Measurements from ENCODE around the gene FXYD3. TPM values are rescaled to one million over a fixed set of nuclear protein-coding genes. Genes with fewer than 3 reads are reported as not detected.
A peak's percentile ranks its signal among the peaks of the same experiment; 100 is the strongest.
"Not testable (repeated sequence)": the region's sequence is repeated elsewhere in the genome, so short reads cannot be mapped to it uniquely, and the experiment has no call there.

Gene FXYD3
- polyA plus RNA-seq, 1 donor, result 291 TPM

GRCh38 chr19:35094656-35095055, 21.0 kb upstream of the FXYD3 start:
- Histone ChIP-seq H3K4me3 (ENCODE audit: low read length) (no peak overlapping the region), H3K27ac (ENCODE audit: low read length) (no peak overlapping the region), H3K4me1 (ENCODE audit: control insufficient read depth, insufficient read depth, low read length) (peaks cover 17% of the 10 kb centered on the region), H3K36me3 (ENCODE audit: control insufficient read depth, insufficient read depth, low read length) (no peaks in the 10 kb centered on the region), H3K9me3 (ENCODE audit: control insufficient read depth, low read depth, low read length) (peaks cover 7% of the 10 kb centered on the region), H3K27me3 (ENCODE audit: control insufficient read depth, insufficient read depth, low read length) (peaks cover 2% of the 10 kb centered on the region)
- WGBS (ENCODE audit: insufficient coverage, low lambda C conversion rate), result no CpG with 5 or more reads among the region's 4 CpGs
- peak; percentile 31 to 67 for DNase-seq

- Histone ChIP-seq H3K9me3 (ENCODE audit: control insufficient read depth, low read depth, low read length) (peaks cover 7% of the 10 kb centered on the region), H3K27ac (ENCODE audit: low read length) (no peak overlapping the region), H3K36me3 (ENCODE audit: control insufficient read depth, insufficient read depth, low read length) (no peaks in the 10 kb centered on the region), H3K27me3 (ENCODE audit: control insufficient read depth, insufficient read depth, low read length) (no peaks in the 10 kb centered on the region), H3K4me3 (ENCODE audit: low read length) (no peak overlapping the region), H3K4me1 (ENCODE audit: control insufficient read depth, insufficient read depth, low read length) (peaks cover 17% of the 10 kb centered on the region)
- WGBS (ENCODE audit: insufficient coverage, low lambda C conversion rate), result 71% methylated on average over 1 of the region's 8 CpGs
- DNase-seq, result peak in 1 of 2 donors; percentile 45
These were observed 19.8 kb upstream of the FXYD3 start for GRCh38 chr19:35095667-35096368.

GRCh38 chr19:35098413-35099049, 17.1 kb upstream of the FXYD3 start:
- no peak for DNase-seq
- peaks cover 11% of the 10 kb centered on the region for H3K4me1 ChIP-seq (ENCODE audit: control insufficient read depth, insufficient read depth, low read length)
- no peak overlapping the region for H3K27ac ChIP-seq (ENCODE audit: low read length)
- WGBS (ENCODE audit: insufficient coverage, low lambda C conversion rate), result no CpG with 5 or more reads among the region's 29 CpGs
- H3K27me3 ChIP-seq (ENCODE audit: control insufficient read depth, insufficient read depth, low read length), result no peaks in the 10 kb centered on the region
- peaks cover 7% of the 10 kb centered on the region for H3K9me3 ChIP-seq (ENCODE audit: control insufficient read depth, low read depth, low read length)
- no peaks in the 10 kb centered on the region for H3K36me3 ChIP-seq (ENCODE audit: control insufficient read depth, insufficient read depth, low read length)
- H3K4me3 ChIP-seq (ENCODE audit: low read length), result no peak overlapping the region

DNA sequence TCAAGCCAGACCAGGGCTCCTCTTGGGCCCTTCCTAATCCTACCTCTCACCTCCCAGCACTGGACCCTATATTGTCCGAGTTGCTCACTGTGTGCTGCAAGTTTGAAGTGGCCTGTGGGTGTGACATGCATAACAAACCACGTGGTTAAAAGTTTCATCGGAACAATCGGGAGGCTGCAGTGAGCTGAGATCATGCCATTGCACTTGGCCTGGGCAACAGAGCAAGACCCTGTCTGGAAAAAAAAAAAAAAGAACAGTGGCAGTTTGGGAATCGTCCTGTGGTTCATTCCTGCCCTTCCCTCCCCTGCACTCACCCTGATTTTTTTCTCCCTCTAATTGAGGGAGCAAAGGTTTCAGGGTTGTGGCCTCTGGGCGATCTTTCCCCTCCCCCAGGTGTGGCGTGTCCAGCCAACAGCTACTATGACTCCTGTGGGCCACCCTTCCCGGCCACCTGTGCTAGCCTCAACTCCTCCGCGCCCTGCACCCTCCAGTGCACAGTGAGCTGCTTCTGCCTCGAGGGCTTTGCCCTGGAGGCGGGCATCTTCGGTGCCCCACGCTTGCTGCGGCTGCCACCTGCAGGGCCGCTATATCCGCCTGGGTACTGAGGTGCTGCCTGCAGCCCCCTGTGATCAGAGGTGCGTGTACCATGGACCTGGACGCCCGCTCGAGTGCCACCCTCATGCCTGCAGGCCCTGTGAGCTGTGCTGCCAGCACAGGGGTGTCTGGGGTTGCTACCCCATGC, 16.3 kb upstream of the FXYD3 start:
- Histone ChIP-seq H3K36me3 (ENCODE audit: control insufficient read depth, insufficient read depth, low read length) (no peaks in the 10 kb centered on the region), H3K4me3 (ENCODE audit: low read length) (no peak overlapping the region), H3K27me3 (ENCODE audit: control insufficient read depth, insufficient read depth, low read length) (no peaks in the 10 kb centered on the region), H3K4me1 (ENCODE audit: control insufficient read depth, insufficient read depth, low read length) (peaks cover 5% of the 10 kb centered on the region), H3K27ac (ENCODE audit: low read length) (no peak overlapping the region), H3K9me3 (ENCODE audit: control insufficient read depth, low read depth, low read length) (peaks cover 7% of the 10 kb centered on the region)
- DNase-seq, result no peak
- WGBS (ENCODE audit: insufficient coverage, low lambda C conversion rate), result no CpG with 5 or more reads among the region's 21 CpGs

GRCh38 chr19:35099897-35100275, 15.7 kb upstream of the FXYD3 start:
- H3K4me1 ChIP-seq (ENCODE audit: control insufficient read depth, insufficient read depth, low read length), result peaks cover 1% of the 10 kb centered on the region
- no peak for DNase-seq
- no peak overlapping the region for H3K27ac ChIP-seq (ENCODE audit: low read length)
- no peak overlapping the region for H3K4me3 ChIP-seq (ENCODE audit: low read length)
- no peaks in the 10 kb centered on the region for H3K27me3 ChIP-seq (ENCODE audit: control insufficient read depth, insufficient read depth, low read length)
- WGBS (ENCODE audit: insufficient coverage, low lambda C conversion rate), result no CpG with 5 or more reads among the region's 13 CpGs
- peaks cover 7% of the 10 kb centered on the region for H3K9me3 ChIP-seq (ENCODE audit: control insufficient read depth, low read depth, low read length)
- no peaks in the 10 kb centered on the region for H3K36me3 ChIP-seq (ENCODE audit: control insufficient read depth, insufficient read depth, low read length)

DNA sequence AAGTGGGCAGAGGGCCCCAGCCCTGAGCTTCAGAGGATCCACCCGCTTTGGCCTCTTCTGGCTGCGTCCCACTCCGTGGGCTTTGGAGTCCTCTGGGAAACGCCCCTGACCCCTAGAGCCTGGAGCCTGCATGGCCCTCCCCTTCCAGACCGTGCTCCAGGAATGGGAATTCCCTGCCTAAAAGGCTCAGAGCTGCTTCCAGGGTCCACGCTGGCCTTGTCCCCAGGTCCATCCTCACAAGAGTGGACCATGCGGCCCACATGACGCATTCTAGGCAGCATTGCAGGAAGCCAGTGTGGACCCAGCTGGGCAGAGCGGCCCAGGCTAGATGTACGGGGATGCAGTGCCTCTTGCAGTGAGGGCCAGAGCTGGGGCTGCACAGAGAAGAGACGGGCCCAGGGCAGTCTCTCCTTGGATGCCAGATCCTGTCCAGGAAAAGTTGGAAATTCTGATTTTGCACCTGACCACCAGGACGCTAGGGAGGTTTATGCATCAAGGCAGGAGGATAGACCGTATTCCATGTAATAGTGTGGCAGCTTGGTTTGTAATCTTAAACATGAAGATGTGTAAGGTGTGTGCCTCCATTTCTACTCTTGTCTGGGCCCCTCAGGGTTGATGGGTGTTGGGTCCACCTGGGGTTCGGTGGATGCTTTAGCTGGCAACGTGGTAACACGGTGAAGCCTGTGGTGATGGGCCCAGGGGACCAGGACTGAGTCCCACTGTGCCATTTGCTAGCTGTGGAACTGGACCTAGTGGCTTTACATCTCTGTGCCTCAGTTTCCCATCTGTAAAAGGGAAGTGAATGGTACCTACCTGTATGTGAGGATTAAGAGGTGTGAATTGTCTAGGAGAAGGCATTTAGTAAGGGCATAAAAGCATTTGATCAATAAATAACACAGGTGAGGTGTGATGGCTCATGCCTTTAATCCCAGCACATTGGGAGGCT, 14.8 kb upstream of the FXYD3 start:
- Histone ChIP-seq H3K27ac (ENCODE audit: low read length) (no peak overlapping the region), H3K4me3 (ENCODE audit: low read length) (no peak overlapping the region), H3K9me3 (ENCODE audit: control insufficient read depth, low read depth, low read length) (peaks cover 15% of the 10 kb centered on the region), H3K27me3 (ENCODE audit: control insufficient read depth, insufficient read depth, low read length) (no peaks in the 10 kb centered on the region), H3K36me3 (ENCODE audit: control insufficient read depth, insufficient read depth, low read length) (no peaks in the 10 kb centered on the region), H3K4me1 (ENCODE audit: control insufficient read depth, insufficient read depth, low read length) (no peaks in the 10 kb centered on the region)
- no peak for DNase-seq
- WGBS (ENCODE audit: insufficient coverage, low lambda C conversion rate), result 100% methylated on average over 1 of the region's 16 CpGs

DNA sequence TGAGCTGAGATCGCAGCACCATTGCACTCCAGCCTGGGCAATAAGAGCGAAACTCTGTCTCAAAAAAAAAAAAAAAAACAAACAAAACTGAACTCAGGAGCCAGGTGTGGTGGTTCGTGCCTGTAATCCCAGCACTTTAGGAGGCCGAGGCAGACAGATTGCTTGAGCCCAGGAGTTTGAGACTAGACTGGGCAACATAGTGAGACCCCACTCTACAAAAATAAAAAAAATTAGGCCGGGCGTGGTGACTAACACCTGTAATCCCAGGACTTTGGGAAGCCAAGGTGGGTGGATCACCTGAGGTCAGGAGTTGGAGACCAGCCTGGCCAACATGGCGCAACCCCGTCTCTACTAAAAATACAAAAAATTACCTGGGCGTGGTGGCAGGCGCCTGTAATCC, 13.7 kb upstream of the FXYD3 start:
- not testable (repeated sequence) for H3K27me3 ChIP-seq (ENCODE audit: control insufficient read depth, insufficient read depth, low read length); H3K4me3 ChIP-seq (ENCODE audit: low read length); DNase-seq; H3K27ac ChIP-seq (ENCODE audit: low read length); H3K36me3 ChIP-seq (ENCODE audit: control insufficient read depth, insufficient read depth, low read length); H3K4me1 ChIP-seq (ENCODE audit: control insufficient read depth, insufficient read depth, low read length)
- H3K9me3 ChIP-seq (ENCODE audit: control insufficient read depth, low read depth, low read length), result peaks cover 19% of the 10 kb centered on the region
- no CpG with 5 or more reads among the region's 10 CpGs for WGBS (ENCODE audit: insufficient coverage, low lambda C conversion rate)

GRCh38 chr19:35103614-35104013, 12.0 kb upstream of the FXYD3 start:
- H3K9me3 ChIP-seq (ENCODE audit: control insufficient read depth, low read depth, low read length), result peaks cover 15% of the 10 kb centered on the region
- not testable (repeated sequence) for H3K27me3 ChIP-seq (ENCODE audit: control insufficient read depth, insufficient read depth, low read length); H3K36me3 ChIP-seq (ENCODE audit: control insufficient read depth, insufficient read depth, low read length); H3K4me3 ChIP-seq (ENCODE audit: low read length); H3K27ac ChIP-seq (ENCODE audit: low read length); H3K4me1 ChIP-seq (ENCODE audit: control insufficient read depth, insufficient read depth, low read length); DNase-seq
- no CpG with 5 or more reads among the region's 10 CpGs for WGBS (ENCODE audit: insufficient coverage, low lambda C conversion rate)

DNA sequence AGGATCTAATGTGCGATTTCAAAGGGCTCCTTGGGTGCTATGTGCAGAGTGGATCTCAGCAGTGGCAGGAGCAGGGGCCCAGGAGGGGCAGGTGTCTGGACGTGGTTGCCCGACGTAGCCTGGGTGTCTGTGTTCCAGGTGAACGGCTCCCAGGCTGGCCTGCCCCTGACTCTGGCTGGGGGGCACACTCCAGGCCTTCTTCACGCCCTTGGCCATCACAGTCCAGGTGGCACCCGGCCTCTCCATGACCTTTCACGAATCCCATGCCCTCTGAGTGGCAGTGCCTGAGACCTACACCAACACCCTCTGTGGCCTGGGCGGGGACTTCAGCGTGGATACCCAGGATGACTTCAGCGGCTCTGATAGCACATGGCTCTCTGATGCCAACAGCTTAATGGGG, 11.3 kb upstream of the FXYD3 start:
- Histone ChIP-seq H3K4me3 (ENCODE audit: low read length) (no peak overlapping the region), H3K9me3 (ENCODE audit: control insufficient read depth, low read depth, low read length) (peaks cover 13% of the 10 kb centered on the region), H3K4me1 (ENCODE audit: control insufficient read depth, insufficient read depth, low read length) (no peaks in the 10 kb centered on the region), H3K27me3 (ENCODE audit: control insufficient read depth, insufficient read depth, low read length) (no peaks in the 10 kb centered on the region), H3K27ac (ENCODE audit: low read length) (no peak overlapping the region), H3K36me3 (ENCODE audit: control insufficient read depth, insufficient read depth, low read length) (no peaks in the 10 kb centered on the region)
- no CpG with 5 or more reads among the region's 11 CpGs for WGBS (ENCODE audit: insufficient coverage, low lambda C conversion rate)
- DNase-seq, result no peak

DNA sequence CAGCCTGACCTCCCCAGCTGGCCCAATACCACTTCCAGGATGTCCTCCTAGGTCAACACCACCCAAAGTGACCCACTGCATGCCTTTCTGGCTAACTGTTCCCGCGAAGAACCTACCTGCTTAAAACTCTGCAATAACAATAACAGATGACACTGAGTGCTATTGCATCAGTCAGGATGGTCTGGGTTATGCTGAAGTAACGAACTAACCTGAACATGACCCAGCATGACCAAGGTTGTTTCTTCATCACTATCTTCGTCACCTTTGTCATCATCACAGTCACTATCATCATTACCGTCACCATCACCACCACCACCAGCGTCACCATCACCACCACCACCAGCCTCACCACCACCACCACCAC, 10.6 kb upstream of the FXYD3 start:
- Histone ChIP-seq H3K9me3 (ENCODE audit: control insufficient read depth, low read depth, low read length) (peaks cover 13% of the 10 kb centered on the region), H3K27me3 (ENCODE audit: control insufficient read depth, insufficient read depth, low read length) (no peaks in the 10 kb centered on the region), H3K4me3 (ENCODE audit: low read length) (no peak overlapping the region), H3K4me1 (ENCODE audit: control insufficient read depth, insufficient read depth, low read length) (no peaks in the 10 kb centered on the region), H3K27ac (ENCODE audit: low read length) (no peak overlapping the region), H3K36me3 (ENCODE audit: control insufficient read depth, insufficient read depth, low read length) (no peaks in the 10 kb centered on the region)
- WGBS (ENCODE audit: insufficient coverage, low lambda C conversion rate), result no CpG with 5 or more reads among the region's 6 CpGs
- DNase-seq, result no peak

All from large intestine (tissue), 3 donors.